SK-N-SH (cell line): ENCODE results near the gene LTBP2. TPM values are rescaled to one million over a fixed set of nuclear protein-coding genes. Genes with fewer than 3 reads are reported as not detected.

Experiments
- CTCF ChIA-PET: fragments of 300-600, 350-600 bp; formaldehyde crosslinking; extraction: SDS; loops from one replicate; lab custom pipeline; 2021; lab: Yijun Ruan, JAX
- POLR2A ChIA-PET: fragments of 350-600 bp; sonication (Branson Sonifier 250); formaldehyde crosslinking; extraction: SDS; loops from one replicate; lab custom pipeline; 2020; ENCODE audit warnings: antibody characterized with exemption, inconsistent platforms; lab: Yijun Ruan, JAX
- DNase-seq: peaks from one replicate; pipeline ENCODE4 v3.0.0; 2012
- H2AFZ ChIP-seq: fragments of 200-600 bp; sonication (generic); 2 replicates; pipeline ENCODE4 v1.8.1; 2016; ENCODE audit warnings: antibody characterized with exemption, mild to moderate bottlenecking, low read depth
- H3F3A ChIP-seq: fragments of 200-600 bp; sonication (generic); replicated peaks from 2 replicates; pipeline ENCODE3; 2016; ENCODE audit warnings: antibody characterized with exemption, mild to moderate bottlenecking; ENCODE audit not compliant: insufficient read depth
- H3K27ac ChIP-seq, 2 experiments: fragments of 200-500 bp in 1 of 2; fragments of 200-600 bp in 1 of 2; sonication (Bioruptor generic) in 1 of 2; sonication (generic), shearing (Covaris generic) in 1 of 2; 2 replicates each; pipeline versions ENCODE4 v1.5.1 to v1.6.1; 2014 to 2016; ENCODE audit warnings: low read depth in 2 of 2, inconsistent platforms in 1 of 2, low read length in 1 of 2, mild to moderate bottlenecking in 1 of 2, mixed read lengths in 1 of 2
- H3K27me3 ChIP-seq: fragments of 200-600 bp; sonication (generic), shearing (Covaris generic); 2 replicates; pipeline ENCODE4 v1.6.1; 2016; ENCODE audit warnings: mixed run types; ENCODE audit not compliant: insufficient read depth
- H3K36me3 ChIP-seq, 2 experiments: fragments of 200-500 bp in 1 of 2; fragments of 200-600 bp in 1 of 2; sonication (Bioruptor generic) in 1 of 2; sonication (generic) in 1 of 2; replicated peaks in 1 of 2; 2 replicates each; pipeline versions ENCODE3 to v1.5.1; 2014 to 2016; ENCODE audit warnings: low read length in 1 of 2, mild to moderate bottlenecking in 1 of 2; ENCODE audit not compliant: insufficient read depth in 2 of 2, control insufficient read depth in 1 of 2
- H3K4me1 ChIP-seq, 2 experiments: fragments of 200-500 bp in 1 of 2; fragments of 200-600 bp in 1 of 2; sonication (Bioruptor generic) in 1 of 2; sonication (generic), shearing (Covaris generic) in 1 of 2; 2 replicates each; pipeline versions ENCODE4 v1.5.1 to v1.6.1; 2014 to 2016; ENCODE audit warnings: low read depth in 1 of 2, low read length in 1 of 2, mixed run types in 1 of 2; ENCODE audit not compliant: insufficient read depth in 2 of 2, control insufficient read depth in 1 of 2
- H3K4me2 ChIP-seq: fragments of 200-600 bp; sonication (generic), shearing (Covaris generic); 2 replicates; pipeline ENCODE4 v1.6.1; 2017; ENCODE audit warnings: mixed run types
- H3K4me3 ChIP-seq, 2 experiments: fragments of 200-500 bp in 1 of 2; fragments of 200-600 bp in 1 of 2; sonication (Bioruptor generic) in 1 of 2; sonication (generic), shearing (Covaris generic) in 1 of 2; 2 replicates each; pipeline versions ENCODE4 v1.5.1 to v1.8.1; 2014 to 2016; ENCODE audit warnings: low read depth in 2 of 2, inconsistent platforms in 1 of 2, low read length in 1 of 2, mild to moderate bottlenecking in 1 of 2, mixed read lengths in 1 of 2, moderate library complexity in 1 of 2
- H3K79me2 ChIP-seq: fragments of 200-600 bp; sonication (generic); 2 replicates; pipeline ENCODE4 v1.8.1; 2017; ENCODE audit warnings: mild to moderate bottlenecking; ENCODE audit not compliant: insufficient read depth
- H3K9ac ChIP-seq: fragments of 200-600 bp; sonication (generic); 2 replicates; pipeline ENCODE4 v1.6.1; 2017; ENCODE audit warnings: mixed run types
- H3K9me2 ChIP-seq: fragments of 200-600 bp; sonication (generic); 2 replicates; pipeline ENCODE4 v1.6.1; 2017; ENCODE audit warnings: mixed run types
- H3K9me3 ChIP-seq: fragments of 200-600 bp; sonication (generic); 2 replicates; pipeline ENCODE4 v1.6.1; 2017; ENCODE audit warnings: mixed run types, mild to moderate bottlenecking, moderate library complexity
- H4K20me1 ChIP-seq: fragments of 200-600 bp; sonication (generic); 2 replicates; pipeline ENCODE4 v1.6.1; 2017; ENCODE audit warnings: mild to moderate bottlenecking, mixed run types; ENCODE audit not compliant: insufficient read depth
- CHD2 ChIP-seq: fragments of 150-350 bp; IDR thresholded peaks from 2 replicates; pipeline ENCODE4 v1.6.1; 2018; ENCODE audit warnings: low read length; ENCODE audit not compliant: partially characterized antibody
- ELF1 ChIP-seq: IDR thresholded peaks from 2 replicates; pipeline ENCODE4 v1.4.0; 2012
- EP300 ChIP-seq, 2 experiments: IDR thresholded peaks; 2 replicates each; pipeline versions ENCODE4 v1.4.0 to v1.6.1; 2012; ENCODE audit warnings: borderline replicate concordance in 1 of 2, low read depth in 1 of 2, low read length in 1 of 2
- FOSL2 ChIP-seq: IDR thresholded peaks from 2 replicates; pipeline ENCODE4 v1.4.0; 2012; ENCODE audit warnings: low read depth, mild to moderate bottlenecking, moderate library complexity, borderline replicate concordance
- GABPA ChIP-seq: IDR thresholded peaks from 2 replicates; pipeline ENCODE4 v1.4.0; 2012; ENCODE audit warnings: low read depth, mild to moderate bottlenecking
- MAX ChIP-seq: IDR thresholded peaks from 2 replicates; pipeline ENCODE4 v1.4.0; 2012; ENCODE audit warnings: low read depth
- MEF2A ChIP-seq: IDR thresholded peaks from 2 replicates; pipeline ENCODE4 v1.4.0; 2012; ENCODE audit warnings: low read depth, borderline replicate concordance
- RCOR1 ChIP-seq: fragments of 150-350 bp; IDR thresholded peaks from 2 replicates; pipeline ENCODE4 v1.6.1; 2017; ENCODE audit warnings: antibody characterized with exemption, low read length
- TCF12 ChIP-seq: IDR thresholded peaks from 2 replicates; pipeline ENCODE4 v1.4.0; 2012
- TEAD4 ChIP-seq: IDR thresholded peaks from 2 replicates; pipeline ENCODE4 v1.4.0; 2012; ENCODE audit warnings: mild to moderate bottlenecking, borderline replicate concordance; ENCODE audit not compliant: insufficient read depth
- YY1 ChIP-seq: IDR thresholded peaks from 2 replicates; pipeline ENCODE4 v1.4.0; 2012; ENCODE audit warnings: low read depth, mild to moderate bottlenecking
- WGBS: methylation state at CpG from one replicate; pipeline ENCODE4 v1.1.6; 2017; ENCODE audit warnings: low lambda C conversion rate; 5-methylcytosine and 5-hydroxymethylcytosine counted together
- polyA plus RNA-seq, 3 experiments: library from polyadenylated mRNA; depleted of rRNA; stranded (reverse); fragments of >200 nt; gene quantifications; 2 replicates each; pipeline ENCODE4 v1.2.3, GENCODE V29; 2012
- TF ChIP-seq, protein P1 (sequence below): IDR thresholded peaks from 2 replicates; pipeline ENCODE4 v1.6.1; 2012; ENCODE audit warnings: mild to moderate bottlenecking, low read depth, low read length, moderate library complexity
- TF ChIP-seq, protein P2 (sequence below): IDR thresholded peaks from 2 replicates; pipeline ENCODE4 v1.4.0; 2012; ENCODE audit warnings: low read depth, borderline replicate concordance
- TF ChIP-seq, protein P3 (sequence below): fragments of 150-350 bp; IDR thresholded peaks from 2 replicates; pipeline ENCODE4 v1.6.1; 2017; ENCODE audit warnings: antibody characterized with exemption, low read length, low read depth, borderline replicate concordance

The LTBP2 gene
- polyA plus RNA-seq, 1 of the 3 experiments (the other 2 are of a cell fraction), result 58.8 TPM

GRCh38 chr14:74519316-74520074, 92.5 kb downstream of the LTBP2 start:
- DNase-seq, result no peak
- Histone ChIP-seq H3F3A (peaks cover 3% of the 10 kb centered on the region), H3K4me2 (no peak overlapping the region), H3K27ac (no peak overlapping the region), H3K4me3 (no peak overlapping the region), H3K36me3 (peaks cover 33 to 46% of the 10 kb centered on the region in 2 experiments), H3K27me3 (no peaks in the 10 kb centered on the region), H4K20me1 (no peaks in the 10 kb centered on the region), H3K9ac (no peak overlapping the region), H2AFZ (no peak overlapping the region), H3K79me2 (no peaks in the 10 kb centered on the region)
- POLR2A ChIA-PET, result no interaction called here
- TF ChIP-seq EP300 (IDR thresholded peaks at IDR 0.05; ENCODE audit: borderline replicate concordance in 1 of 2, low read depth in 1 of 2, low read length in 1 of 2), result no peak
- TF ChIP-seq, all 33 proteins: peak for 0
- CTCF ChIA-PET, result interaction anchor here (1.2 to 3.9 kb wide), 5 partner anchors 11 to 90 kb away, joined by 3 to 21 read pairs (median 4); no protein-coding TSS in a partner anchor
- WGBS, result 96% methylated on average over 5 of the region's 6 CpGs
- Histone ChIP-seq H3K9me2 (no peaks in the 10 kb centered on the region), H3K9me3 (no peaks in the 10 kb centered on the region), H3K4me1 (peaks cover 0 to 12% of the 10 kb centered on the region in 2 experiments; a peak in 1 of 4 replicates)

DNA sequence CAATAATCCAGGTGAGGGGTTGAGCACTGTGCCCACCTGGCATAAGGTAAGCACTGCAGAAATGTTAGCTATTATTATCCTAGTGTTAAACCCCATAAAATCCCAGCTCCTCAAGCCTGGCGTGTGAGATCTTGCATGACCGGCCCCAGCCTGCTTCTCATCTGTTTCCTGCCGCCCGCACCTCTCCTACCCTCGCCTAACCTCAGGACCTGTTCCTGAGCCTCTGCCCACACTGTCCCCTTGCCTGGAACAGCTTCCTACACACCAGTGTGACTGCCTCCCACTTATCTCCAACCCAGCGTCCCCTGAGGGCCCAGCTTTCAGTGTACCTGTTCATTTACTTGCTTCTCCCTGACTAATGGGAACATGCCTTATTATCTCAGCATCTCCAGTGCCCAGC, 93.8 kb downstream of the LTBP2 start:
- no peak for DNase-seq
- TF ChIP-seq MEF2A, result no peak
- TF ChIP-seq, protein P1, sequence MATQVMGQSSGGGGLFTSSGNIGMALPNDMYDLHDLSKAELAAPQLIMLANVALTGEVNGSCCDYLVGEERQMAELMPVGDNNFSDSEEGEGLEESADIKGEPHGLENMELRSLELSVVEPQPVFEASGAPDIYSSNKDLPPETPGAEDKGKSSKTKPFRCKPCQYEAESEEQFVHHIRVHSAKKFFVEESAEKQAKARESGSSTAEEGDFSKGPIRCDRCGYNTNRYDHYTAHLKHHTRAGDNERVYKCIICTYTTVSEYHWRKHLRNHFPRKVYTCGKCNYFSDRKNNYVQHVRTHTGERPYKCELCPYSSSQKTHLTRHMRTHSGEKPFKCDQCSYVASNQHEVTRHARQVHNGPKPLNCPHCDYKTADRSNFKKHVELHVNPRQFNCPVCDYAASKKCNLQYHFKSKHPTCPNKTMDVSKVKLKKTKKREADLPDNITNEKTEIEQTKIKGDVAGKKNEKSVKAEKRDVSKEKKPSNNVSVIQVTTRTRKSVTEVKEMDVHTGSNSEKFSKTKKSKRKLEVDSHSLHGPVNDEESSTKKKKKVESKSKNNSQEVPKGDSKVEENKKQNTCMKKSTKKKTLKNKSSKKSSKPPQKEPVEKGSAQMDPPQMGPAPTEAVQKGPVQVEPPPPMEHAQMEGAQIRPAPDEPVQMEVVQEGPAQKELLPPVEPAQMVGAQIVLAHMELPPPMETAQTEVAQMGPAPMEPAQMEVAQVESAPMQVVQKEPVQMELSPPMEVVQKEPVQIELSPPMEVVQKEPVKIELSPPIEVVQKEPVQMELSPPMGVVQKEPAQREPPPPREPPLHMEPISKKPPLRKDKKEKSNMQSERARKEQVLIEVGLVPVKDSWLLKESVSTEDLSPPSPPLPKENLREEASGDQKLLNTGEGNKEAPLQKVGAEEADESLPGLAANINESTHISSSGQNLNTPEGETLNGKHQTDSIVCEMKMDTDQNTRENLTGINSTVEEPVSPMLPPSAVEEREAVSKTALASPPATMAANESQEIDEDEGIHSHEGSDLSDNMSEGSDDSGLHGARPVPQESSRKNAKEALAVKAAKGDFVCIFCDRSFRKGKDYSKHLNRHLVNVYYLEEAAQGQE, result no peak
- no peak for TF ChIP-seq YY1
- 85% methylated on average over 6 of the region's 6 CpGs for WGBS
- Histone ChIP-seq H3K9ac (no peak overlapping the region), H3K4me3 (no peak overlapping the region), H4K20me1 (no peaks in the 10 kb centered on the region), H3K36me3 (peaks cover 41 to 51% of the 10 kb centered on the region in 2 experiments), H3K4me1 (peaks cover 0 to 12% of the 10 kb centered on the region in 2 experiments; a peak in 1 of 4 replicates), H3K79me2 (no peaks in the 10 kb centered on the region), H3K9me3 (no peaks in the 10 kb centered on the region), H3F3A (peaks cover 3% of the 10 kb centered on the region), H3K9me2 (no peaks in the 10 kb centered on the region), H3K4me2 (no peak overlapping the region), H2AFZ (no peak overlapping the region), H3K27ac (no peak overlapping the region), H3K27me3 (no peaks in the 10 kb centered on the region)
- ChIA-PET CTCF (interaction anchor here (1.2 to 3.9 kb wide), 4 partner anchors 10 to 52 kb away, joined by 3 to 21 read pairs (median 6); no protein-coding TSS in a partner anchor), POLR2A (no interaction called here)

GRCh38 chr14:74517731-74518130, 94.3 kb downstream of the LTBP2 start:
- Histone ChIP-seq H3K4me1 (peaks cover 0 to 12% of the 10 kb centered on the region in 2 experiments; a peak in 1 of 4 replicates), H3K4me3 (no peak overlapping the region), H3K79me2 (no peaks in the 10 kb centered on the region), H3K9me3 (no peaks in the 10 kb centered on the region), H3K36me3 (peaks cover 43 to 53% of the 10 kb centered on the region in 2 experiments), H3K9ac (no peak overlapping the region), H3K4me2 (no peak overlapping the region), H3K27ac (no peak overlapping the region), H4K20me1 (no peaks in the 10 kb centered on the region), H3F3A (peaks cover 3% of the 10 kb centered on the region), H2AFZ (no peak overlapping the region), H3K27me3 (no peaks in the 10 kb centered on the region), H3K9me2 (no peaks in the 10 kb centered on the region)
- DNase-seq, result no peak
- WGBS, result 87% methylated on average over 3 of the region's 4 CpGs
- ChIA-PET POLR2A (no interaction called here), CTCF (interaction anchor here (1.9 to 3.9 kb wide), 3 partner anchors 9 to 17 kb away, joined by 3 to 21 read pairs (median 9); no protein-coding TSS in a partner anchor)
- TF ChIP-seq, protein P2, sequence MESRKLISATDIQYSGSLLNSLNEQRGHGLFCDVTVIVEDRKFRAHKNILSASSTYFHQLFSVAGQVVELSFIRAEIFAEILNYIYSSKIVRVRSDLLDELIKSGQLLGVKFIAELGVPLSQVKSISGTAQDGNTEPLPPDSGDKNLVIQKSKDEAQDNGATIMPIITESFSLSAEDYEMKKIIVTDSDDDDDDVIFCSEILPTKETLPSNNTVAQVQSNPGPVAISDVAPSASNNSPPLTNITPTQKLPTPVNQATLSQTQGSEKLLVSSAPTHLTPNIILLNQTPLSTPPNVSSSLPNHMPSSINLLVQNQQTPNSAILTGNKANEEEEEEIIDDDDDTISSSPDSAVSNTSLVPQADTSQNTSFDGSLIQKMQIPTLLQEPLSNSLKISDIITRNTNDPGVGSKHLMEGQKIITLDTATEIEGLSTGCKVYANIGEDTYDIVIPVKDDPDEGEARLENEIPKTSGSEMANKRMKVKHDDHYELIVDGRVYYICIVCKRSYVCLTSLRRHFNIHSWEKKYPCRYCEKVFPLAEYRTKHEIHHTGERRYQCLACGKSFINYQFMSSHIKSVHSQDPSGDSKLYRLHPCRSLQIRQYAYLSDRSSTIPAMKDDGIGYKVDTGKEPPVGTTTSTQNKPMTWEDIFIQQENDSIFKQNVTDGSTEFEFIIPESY, result no peak
- TF ChIP-seq ELF1, result no peak
- no peak for TF ChIP-seq CHD2
- TF ChIP-seq FOSL2, result no peak
- TF ChIP-seq TEAD4, result no peak
- TF ChIP-seq, protein P3, sequence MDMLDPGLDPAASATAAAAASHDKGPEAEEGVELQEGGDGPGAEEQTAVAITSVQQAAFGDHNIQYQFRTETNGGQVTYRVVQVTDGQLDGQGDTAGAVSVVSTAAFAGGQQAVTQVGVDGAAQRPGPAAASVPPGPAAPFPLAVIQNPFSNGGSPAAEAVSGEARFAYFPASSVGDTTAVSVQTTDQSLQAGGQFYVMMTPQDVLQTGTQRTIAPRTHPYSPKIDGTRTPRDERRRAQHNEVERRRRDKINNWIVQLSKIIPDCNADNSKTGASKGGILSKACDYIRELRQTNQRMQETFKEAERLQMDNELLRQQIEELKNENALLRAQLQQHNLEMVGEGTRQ, result no peak
- no peak for TF ChIP-seq TCF12
- TF ChIP-seq GABPA, result no peak
- no peak for TF ChIP-seq MAX
- no peak for TF ChIP-seq RCOR1
